SK-N-MC (cell line): Measurements from ENCODE around the gene PCDH1.

Experiments
- EZH2 ChIP-seq: fragments of 200-600 bp; sonication (generic); IDR thresholded peaks from one replicate; pipeline ENCODE4 v1.6.1; 2017; ENCODE audit warnings: antibody characterized with exemption
- POLR2AphosphoS5 ChIP-seq: IDR thresholded peaks from 2 replicates; pipeline ENCODE4 v1.6.1; 2012; ENCODE audit warnings: mild to moderate bottlenecking, low read depth, low read length, borderline replicate concordance

DNA sequence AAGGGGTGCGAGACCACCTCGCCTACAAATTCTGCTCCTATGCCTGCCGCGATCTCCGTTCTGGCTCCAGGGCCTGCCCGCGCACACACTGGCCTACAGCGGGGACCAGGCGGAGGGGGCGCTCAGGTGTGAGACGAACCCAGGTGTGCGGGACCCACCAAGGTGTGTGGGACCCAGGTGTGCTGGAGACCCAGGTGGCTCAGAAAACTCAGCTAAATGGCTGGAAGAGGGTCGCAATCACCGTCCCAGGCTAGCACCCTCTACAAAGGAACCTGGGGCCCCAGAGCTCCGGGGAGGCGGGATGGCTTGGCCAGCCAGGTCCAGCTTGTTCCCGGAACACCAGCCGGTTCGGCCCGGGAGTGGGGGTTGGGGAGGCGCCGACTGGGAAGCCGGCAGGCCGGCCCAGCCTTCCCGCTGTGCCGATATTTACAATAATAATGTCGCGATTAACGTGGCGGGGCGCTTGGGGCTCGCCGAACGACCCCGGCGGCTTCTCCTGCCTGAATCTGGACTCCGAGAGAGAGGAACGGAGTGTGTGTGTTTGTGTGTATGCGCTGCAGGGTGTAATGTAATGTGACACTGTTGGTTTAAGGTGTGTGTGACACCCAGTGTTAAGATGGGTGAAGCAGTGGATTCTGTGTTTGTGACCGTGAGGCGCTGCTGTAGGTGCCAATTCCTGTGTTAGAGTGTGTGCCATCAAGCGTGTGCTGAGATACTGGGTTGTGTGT is 1.4 kb downstream of the PCDH1 start:
- TF ChIP-seq EZH2, result peak; percentile 42
- TF ChIP-seq POLR2AphosphoS5, result no peak
